GM19239 (cell line): ENCODE results near the gene FAM221A.
A peak's percentile ranks its signal among the peaks of the same experiment; 100 is the strongest.
"Not testable (repeated sequence)": the region's sequence is repeated elsewhere in the genome, so short reads cannot be mapped to it uniquely, and the experiment has no call there.

Source experiments
- DNase-seq: peaks from one replicate; pipeline ENCODE4 v3.0.0; 2011; ENCODE audit warnings: low spot score; ENCODE audit not compliant: insufficient read length
- FAIRE-seq: peaks from 2 replicates; lab custom pipeline; 2011; peaks lifted over from hg19 to GRCh38; lab: Jason Lieb, UNC

FAM221A gene

GRCh38 chr7:23696916-23697441 lies 17.0 kb downstream of the FAM221A start:
- peak; percentile 80 for FAIRE-seq
- DNase-seq: peak; percentile 26

DNA sequence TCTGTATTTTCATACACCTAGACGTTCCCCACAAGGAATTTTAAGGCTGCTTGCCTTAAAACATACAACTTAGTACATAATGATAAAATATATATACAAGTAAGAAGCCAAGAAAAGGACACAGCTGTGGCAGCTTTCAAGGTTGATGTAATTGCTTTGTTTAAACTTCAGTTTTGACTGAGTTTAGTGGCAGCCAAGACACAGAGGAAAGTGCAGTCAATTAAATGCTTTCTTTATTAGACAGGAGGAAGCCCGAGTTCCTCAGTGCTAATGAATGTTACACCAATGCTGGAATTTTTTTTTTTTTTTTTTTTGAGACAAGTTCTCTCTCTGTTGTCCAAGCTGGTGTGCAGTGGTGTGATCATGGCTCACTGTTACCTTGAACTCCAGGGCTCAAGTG lies 18.8 kb downstream of the FAM221A start:
- FAIRE-seq (no peak), DNase-seq (no peak)

- DNase-seq (no peak), FAIRE-seq (no peak)
These were observed 20.0 kb downstream of the FAM221A start for GRCh38 chr7:23700046-23700445.

DNA sequence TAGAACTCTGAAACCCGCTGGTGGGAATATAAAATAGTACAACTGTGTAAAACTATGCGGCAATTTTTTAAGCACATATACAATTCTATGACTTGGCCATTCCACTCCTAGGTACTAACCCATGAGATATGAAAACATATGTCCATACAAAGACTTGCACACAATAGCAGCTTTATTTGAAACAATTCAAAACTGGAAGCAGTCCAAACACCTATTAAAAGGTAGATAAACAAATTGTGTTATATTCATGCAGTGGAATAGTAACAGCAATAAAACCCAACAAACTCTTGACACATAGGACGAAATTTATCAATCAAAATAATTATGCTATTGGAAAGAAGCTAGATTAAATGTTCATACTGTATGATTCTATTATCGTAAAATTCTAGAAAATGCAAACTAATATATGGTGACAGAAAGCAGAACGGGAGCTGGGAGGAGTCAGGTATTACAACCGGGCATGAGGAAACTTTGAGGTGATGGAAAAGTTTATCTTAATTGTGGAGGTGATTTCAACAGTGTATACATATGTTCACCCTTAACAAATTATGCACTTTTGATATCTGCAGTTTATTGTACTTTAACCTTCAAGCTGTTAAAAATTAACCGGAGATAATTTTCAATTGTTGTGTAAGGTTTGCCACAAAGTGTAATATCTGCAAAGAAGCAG lies 29.2 kb downstream of the FAM221A start:
- DNase-seq (no peak), FAIRE-seq (peak; percentile 21)

GRCh38 chr7:23710000-23710399 lies 30.0 kb downstream of the FAM221A start, which contains the start of gene STK31:
TSS of gene STK31 (plus strand) at chr7:23710219. CDS start at chr7:23710286, 67 bp downstream.
- DNase-seq (no peak), FAIRE-seq (no peak)

GRCh38 chr7:23712368-23713284 lies 32.6 kb downstream of the FAM221A start:
- DNase-seq: peak; percentile 21
- peak; percentile 83 for FAIRE-seq

DNA sequence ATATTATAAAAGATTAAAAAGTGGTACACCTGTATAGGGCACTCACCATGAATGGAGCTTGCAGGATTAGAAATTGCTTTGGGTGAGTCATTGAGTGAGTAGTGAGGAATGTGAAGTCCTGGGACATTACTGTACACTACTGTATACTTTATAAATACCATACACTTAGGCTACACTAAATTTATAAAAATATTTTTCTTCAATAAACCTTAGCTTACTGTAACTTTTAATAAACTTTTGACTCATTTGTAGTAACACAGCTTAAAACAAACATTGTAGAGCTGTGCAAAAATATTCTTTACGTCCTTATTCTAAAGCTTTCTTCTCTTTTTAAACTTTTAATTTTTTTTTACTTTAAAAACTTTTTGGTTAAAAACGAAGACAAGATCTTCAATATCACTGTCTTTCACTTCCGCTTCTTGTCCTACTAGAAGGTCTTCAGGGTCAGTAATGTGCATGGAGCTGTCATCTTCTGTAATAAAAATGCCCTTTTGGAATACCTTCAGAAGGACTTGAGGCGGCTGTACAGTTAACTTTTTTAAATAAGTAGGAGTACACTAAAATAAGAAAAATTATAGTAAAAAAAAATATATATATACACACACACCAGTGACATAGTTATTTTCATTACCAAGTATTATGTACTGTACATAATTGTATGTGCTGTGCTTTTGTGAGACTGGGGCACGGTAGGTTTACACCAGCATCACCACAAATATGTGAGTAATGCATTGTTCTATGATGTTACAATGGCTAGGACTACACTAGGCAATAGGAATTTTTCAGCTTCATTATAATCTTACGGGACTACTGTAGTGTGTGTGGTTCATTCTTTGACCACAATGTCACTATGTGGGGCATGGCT lies 33.5 kb downstream of the FAM221A start:
- FAIRE-seq: no peak
- no peak for DNase-seq

GRCh38 chr7:23714150-23714464 lies 34.1 kb downstream of the FAM221A start:
- FAIRE-seq: no peak

GRCh38 chr7:23714579-23714978 lies 34.6 kb downstream of the FAM221A start:
- FAIRE-seq: no peak

More at GRCh38 chr7:23714150-23714464, 34.1 kb downstream of the FAM221A start:
- no peak for DNase-seq

GRCh38 chr7:23715099-23715498 lies 35.1 kb downstream of the FAM221A start:
- no peak for DNase-seq

More at GRCh38 chr7:23714579-23714978, 34.6 kb downstream of the FAM221A start:
- DNase-seq: no peak

DNA sequence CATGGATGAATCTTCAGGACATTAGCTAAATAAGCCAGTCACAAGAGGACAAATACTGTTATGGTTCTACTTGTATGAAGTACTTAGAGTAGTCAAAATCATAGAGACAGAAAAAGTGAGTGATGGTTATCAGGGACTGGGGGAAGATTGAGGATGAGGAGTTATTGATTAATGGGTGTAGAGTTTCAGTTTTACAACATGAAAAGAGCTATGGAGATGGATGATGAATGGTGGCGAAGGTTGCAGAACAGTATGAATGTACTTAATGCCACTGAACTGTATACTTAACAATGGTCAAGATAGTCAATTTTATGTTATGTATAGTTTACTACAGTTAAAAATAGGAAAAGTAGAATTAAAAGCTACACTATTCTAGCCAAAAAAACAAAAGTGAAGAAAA lies 37.8 kb downstream of the FAM221A start:
- FAIRE-seq (no peak), DNase-seq (no peak)

More at GRCh38 chr7:23715099-23715498, 35.1 kb downstream of the FAM221A start:
- FAIRE-seq: no peak

GRCh38 chr7:23721456-23721855 lies 41.5 kb downstream of the FAM221A start:
- DNase-seq (no peak), FAIRE-seq (no peak)

- DNase-seq, FAIRE-seq: not testable (repeated sequence)
These were observed 42.7 kb downstream of the FAM221A start for GRCh38 chr7:23722587-23723216.

GRCh38 chr7:23724113-23724512 lies 44.1 kb downstream of the FAM221A start:
- DNase-seq, FAIRE-seq: not testable (repeated sequence)

DNA sequence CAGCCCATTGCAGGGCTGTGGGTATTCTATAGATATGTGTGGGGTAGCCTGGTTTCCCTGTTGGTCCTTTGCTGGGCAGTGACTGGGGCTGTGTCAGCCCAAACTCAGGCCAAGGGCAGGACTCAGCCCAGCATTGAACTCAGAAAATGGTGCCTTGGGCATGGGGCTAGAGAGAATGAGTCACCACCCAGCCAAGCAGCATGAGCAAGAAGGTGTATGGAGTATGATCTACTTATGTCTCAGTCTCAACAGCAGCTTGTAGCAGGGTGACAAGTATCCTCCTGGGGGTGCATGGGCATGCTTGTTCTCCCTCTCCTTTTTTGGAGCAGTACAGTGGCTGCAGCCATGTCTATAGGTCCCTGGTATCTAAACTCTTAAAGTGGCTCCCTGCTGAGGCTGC lies 62.1 kb downstream of the FAM221A start:
- FAIRE-seq: no peak
- DNase-seq: no peak

DNA sequence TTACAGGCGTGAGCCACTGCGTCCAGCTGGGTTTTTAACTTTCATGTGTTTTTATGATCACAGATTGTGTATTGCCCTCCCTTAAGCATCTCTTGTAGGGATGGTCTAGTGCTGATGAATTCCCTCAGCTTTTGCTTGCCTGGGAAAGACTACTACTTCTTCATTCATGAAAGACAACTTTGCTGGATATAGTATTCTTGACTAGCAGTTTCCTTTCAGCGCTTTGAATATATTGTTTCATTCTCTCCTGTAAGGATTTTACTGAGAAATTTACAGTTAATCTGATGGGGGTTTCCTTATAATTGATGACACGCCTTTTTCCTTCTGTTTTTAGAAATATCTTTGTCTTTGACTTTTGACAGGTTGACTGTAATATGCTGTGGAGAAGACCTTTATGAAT lies 63.2 kb downstream of the FAM221A start:
- FAIRE-seq (no peak), DNase-seq (no peak)

DNA sequence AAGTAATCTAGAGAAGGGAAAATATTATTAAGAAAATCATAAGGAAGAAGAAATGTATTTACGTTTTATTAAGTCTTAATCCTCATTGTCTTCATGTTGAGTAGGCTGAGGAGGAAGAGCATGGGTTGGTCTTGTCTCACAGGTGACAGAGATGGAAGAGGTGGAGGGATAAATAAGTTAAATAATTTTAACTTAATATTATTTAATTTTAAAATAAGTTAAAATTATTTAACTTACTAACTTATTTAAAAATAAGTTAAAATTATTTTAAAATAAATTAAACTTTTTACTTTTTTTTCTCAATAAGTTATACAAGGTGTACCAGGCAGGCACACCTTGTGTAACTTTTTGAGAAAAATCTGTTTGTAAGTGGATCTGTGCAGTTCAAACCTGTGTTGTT lies 66.6 kb downstream of the FAM221A start:
- no peak for DNase-seq
- no peak for FAIRE-seq

GRCh38 chr7:23751852-23752251 lies 71.9 kb downstream of the FAM221A start:
- no peak for FAIRE-seq
- no peak for DNase-seq
